ENCODE data around the gene MGRN1.

DNA sequence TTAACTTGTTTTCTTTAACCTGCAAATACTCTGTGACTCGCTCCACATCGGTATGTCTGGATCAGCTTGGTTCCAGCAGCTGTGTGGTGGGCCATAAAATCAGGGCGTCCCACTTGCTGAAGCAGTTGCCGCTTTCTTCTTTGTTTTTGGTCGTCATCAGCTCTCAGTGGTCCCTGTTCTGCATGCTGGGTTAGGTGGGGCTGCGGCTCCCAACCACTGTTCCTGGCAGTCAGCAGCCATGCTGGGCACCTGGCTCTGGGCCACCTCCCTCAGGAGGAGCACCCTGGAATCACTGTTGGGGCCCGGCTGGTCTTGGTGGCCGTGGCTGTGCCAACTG lies 23.0 kb downstream of the MGRN1 start:
- TF ChIP-seq NFIC (IDR thresholded peaks at IDR 0.05), result no peak
- TF ChIP-seq CREB1 (IDR thresholded peaks at IDR 0.05; ENCODE audit: low read depth), result no peak
- no peak for TF ChIP-seq RAD21 (IDR thresholded peaks at IDR 0.05; ENCODE audit: low read depth)
- no peak for TF ChIP-seq CEBPB (IDR thresholded peaks at IDR 0.05)
- TF ChIP-seq YY1 (IDR thresholded peaks at IDR 0.05; ENCODE audit: low read depth), result no peak
- no peak for TF ChIP-seq EP300 (IDR thresholded peaks at IDR 0.05; ENCODE audit: borderline replicate concordance)
- TF ChIP-seq, protein P1, sequence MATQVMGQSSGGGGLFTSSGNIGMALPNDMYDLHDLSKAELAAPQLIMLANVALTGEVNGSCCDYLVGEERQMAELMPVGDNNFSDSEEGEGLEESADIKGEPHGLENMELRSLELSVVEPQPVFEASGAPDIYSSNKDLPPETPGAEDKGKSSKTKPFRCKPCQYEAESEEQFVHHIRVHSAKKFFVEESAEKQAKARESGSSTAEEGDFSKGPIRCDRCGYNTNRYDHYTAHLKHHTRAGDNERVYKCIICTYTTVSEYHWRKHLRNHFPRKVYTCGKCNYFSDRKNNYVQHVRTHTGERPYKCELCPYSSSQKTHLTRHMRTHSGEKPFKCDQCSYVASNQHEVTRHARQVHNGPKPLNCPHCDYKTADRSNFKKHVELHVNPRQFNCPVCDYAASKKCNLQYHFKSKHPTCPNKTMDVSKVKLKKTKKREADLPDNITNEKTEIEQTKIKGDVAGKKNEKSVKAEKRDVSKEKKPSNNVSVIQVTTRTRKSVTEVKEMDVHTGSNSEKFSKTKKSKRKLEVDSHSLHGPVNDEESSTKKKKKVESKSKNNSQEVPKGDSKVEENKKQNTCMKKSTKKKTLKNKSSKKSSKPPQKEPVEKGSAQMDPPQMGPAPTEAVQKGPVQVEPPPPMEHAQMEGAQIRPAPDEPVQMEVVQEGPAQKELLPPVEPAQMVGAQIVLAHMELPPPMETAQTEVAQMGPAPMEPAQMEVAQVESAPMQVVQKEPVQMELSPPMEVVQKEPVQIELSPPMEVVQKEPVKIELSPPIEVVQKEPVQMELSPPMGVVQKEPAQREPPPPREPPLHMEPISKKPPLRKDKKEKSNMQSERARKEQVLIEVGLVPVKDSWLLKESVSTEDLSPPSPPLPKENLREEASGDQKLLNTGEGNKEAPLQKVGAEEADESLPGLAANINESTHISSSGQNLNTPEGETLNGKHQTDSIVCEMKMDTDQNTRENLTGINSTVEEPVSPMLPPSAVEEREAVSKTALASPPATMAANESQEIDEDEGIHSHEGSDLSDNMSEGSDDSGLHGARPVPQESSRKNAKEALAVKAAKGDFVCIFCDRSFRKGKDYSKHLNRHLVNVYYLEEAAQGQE (IDR thresholded peaks at IDR 0.05; ENCODE audit: low read depth), result no peak
- no peak for TF ChIP-seq TCF12 (IDR thresholded peaks at IDR 0.05; ENCODE audit: low read depth)

Data from Ishikawa (cell line).